ENCODE measurements around the gene OSM.

DNA sequence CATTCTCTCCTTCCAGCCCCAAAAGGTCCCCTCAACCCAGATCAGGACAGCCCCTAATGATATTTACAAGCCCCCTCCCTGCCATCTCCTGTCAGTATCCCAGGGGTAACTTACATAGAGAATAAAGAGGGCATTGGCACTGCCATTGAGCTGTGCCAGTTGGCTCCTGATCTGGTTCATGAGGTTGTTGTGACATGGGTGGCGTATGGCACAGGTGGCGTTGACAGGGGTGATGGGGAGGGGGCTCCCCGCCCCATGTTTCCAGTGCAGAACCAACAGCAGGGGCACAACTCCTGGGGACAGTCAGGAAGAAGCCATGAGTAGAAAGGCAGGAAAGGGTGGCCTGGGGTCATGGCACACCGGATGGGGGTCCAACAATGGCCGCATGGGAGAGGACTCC is 22.0 kb downstream of the OSM start:
- TF ChIP-seq, protein P1, sequence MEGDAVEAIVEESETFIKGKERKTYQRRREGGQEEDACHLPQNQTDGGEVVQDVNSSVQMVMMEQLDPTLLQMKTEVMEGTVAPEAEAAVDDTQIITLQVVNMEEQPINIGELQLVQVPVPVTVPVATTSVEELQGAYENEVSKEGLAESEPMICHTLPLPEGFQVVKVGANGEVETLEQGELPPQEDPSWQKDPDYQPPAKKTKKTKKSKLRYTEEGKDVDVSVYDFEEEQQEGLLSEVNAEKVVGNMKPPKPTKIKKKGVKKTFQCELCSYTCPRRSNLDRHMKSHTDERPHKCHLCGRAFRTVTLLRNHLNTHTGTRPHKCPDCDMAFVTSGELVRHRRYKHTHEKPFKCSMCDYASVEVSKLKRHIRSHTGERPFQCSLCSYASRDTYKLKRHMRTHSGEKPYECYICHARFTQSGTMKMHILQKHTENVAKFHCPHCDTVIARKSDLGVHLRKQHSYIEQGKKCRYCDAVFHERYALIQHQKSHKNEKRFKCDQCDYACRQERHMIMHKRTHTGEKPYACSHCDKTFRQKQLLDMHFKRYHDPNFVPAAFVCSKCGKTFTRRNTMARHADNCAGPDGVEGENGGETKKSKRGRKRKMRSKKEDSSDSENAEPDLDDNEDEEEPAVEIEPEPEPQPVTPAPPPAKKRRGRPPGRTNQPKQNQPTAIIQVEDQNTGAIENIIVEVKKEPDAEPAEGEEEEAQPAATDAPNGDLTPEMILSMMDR (IDR thresholded peaks at IDR 0.05) = no peak
- TF ChIP-seq POLR2A (IDR thresholded peaks at IDR 0.05) = no peak
